GM12878 (cell line): ENCODE measurements around the gene HTR3E. TPM values are rescaled to one million over a fixed set of nuclear protein-coding genes. Genes with fewer than 3 reads are reported as not detected.

Experiments used
- ATAC-seq: fragments of 200-7000 bp; cut with Tn5 transposase; 3 replicates; pipeline ENCODE4 v1.9.1; 2020; ENCODE audit warnings: mild to moderate bottlenecking, moderate library complexity
- BruUV-seq: library from RNA; stranded (reverse); fragments of 400-500 nt; replicated peaks from 2 replicates; lab custom pipeline; 2021; lab: Mats Ljungman, UMichigan
- CTCF ChIA-PET: fragments of 300-600 bp; sonication (Branson Sonifier 250); formaldehyde crosslinking; extraction: SDS; loops from one replicate; lab custom pipeline; 2021; ENCODE audit warnings: inconsistent platforms; lab: Yijun Ruan, JAX
- POLR2A ChIA-PET: fragments of 350-600 bp; formaldehyde crosslinking; extraction: SDS; loops from one replicate; lab custom pipeline; 2021; ENCODE audit warnings: inconsistent platforms; lab: Charles Lee
- RAD21 ChIA-PET: fragments of 300-600 bp; sonication (Branson Sonifier 250); formaldehyde crosslinking; loops from one replicate; lab custom pipeline; 2023; ENCODE audit warnings: antibody characterized with exemption; ENCODE audit not compliant: unreplicated experiment; lab: Charles Lee
- SMC1A ChIA-PET: fragments of 300-600 bp; sonication (Branson Sonifier 250); formaldehyde crosslinking; loops from one replicate; lab custom pipeline; 2023; ENCODE audit not compliant: unreplicated experiment, uncharacterized antibody; lab: Charles Lee
- DNase-seq: peaks from one replicate; pipeline ENCODE4 v3.0.0-alpha.2; 2011; ENCODE audit warnings: low read depth, low spot score
- FAIRE-seq: peaks from 3 replicates; lab custom pipeline; 2011; peaks lifted over from hg19 to GRCh38; lab: Jason Lieb, UNC
- H2AFZ ChIP-seq: 2 replicates; pipeline ENCODE4 v1.6.0; 2011; ENCODE audit warnings: low read depth, low read length, control low read depth; ENCODE audit not compliant: control insufficient read depth
- H3K27ac ChIP-seq: 2 replicates; pipeline ENCODE4 v1.5.1; 2011; ENCODE audit warnings: control low read depth; ENCODE audit not compliant: control insufficient read depth, insufficient read depth
- H3K27me3 ChIP-seq, 2 experiments: replicated peaks in 1 of 2; 2 replicates each; pipeline versions ENCODE4 v1.6.0 to v1.6.1; 2011; ENCODE audit warnings: low read length in 1 of 2; ENCODE audit not compliant: control insufficient read depth in 2 of 2, insufficient read depth in 2 of 2
- H3K36me3 ChIP-seq, 2 experiments: 2 replicates each; pipeline ENCODE4 v1.5.1; 2011; ENCODE audit warnings: low read length in 1 of 2; ENCODE audit not compliant: control insufficient read depth in 2 of 2, insufficient read depth in 2 of 2
- H3K4me1 ChIP-seq: 2 replicates; pipeline ENCODE4 v1.6.1; 2011; ENCODE audit warnings: mild to moderate bottlenecking, low read length, moderate library complexity, mixed read lengths; ENCODE audit not compliant: control insufficient read depth, insufficient read depth
- H3K4me2 ChIP-seq: 2 replicates; pipeline ENCODE4 v1.6.0; 2011; ENCODE audit warnings: control low read depth; ENCODE audit not compliant: control insufficient read depth, insufficient read depth
- H3K4me3 ChIP-seq: fragments of 200-600 bp; sonication (generic); 2 replicates; pipeline ENCODE4 v1.5.1; 2016
- H3K79me2 ChIP-seq: 2 replicates; pipeline ENCODE4 v1.6.0; 2011; ENCODE audit warnings: low read length; ENCODE audit not compliant: control insufficient read depth, insufficient read depth
- H3K9ac ChIP-seq: 2 replicates; pipeline ENCODE4 v1.8.0; 2011; ENCODE audit warnings: low read length, control low read depth, mixed read lengths; ENCODE audit not compliant: control insufficient read depth, insufficient read depth
- H3K9me3 ChIP-seq: replicated peaks from 3 replicates; pipeline ENCODE4 v1.5.1; 2011; ENCODE audit warnings: mild to moderate bottlenecking, low read length; ENCODE audit not compliant: control insufficient read depth, insufficient read depth
- H4K20me1 ChIP-seq: 2 replicates; pipeline ENCODE4 v1.6.0; 2011; ENCODE audit not compliant: control insufficient read depth, insufficient read depth
- ASH2L ChIP-seq: fragments of 300-600, 200-600 bp; sonication (generic); IDR thresholded peaks from 2 replicates; pipeline ENCODE4 v1.6.1; 2017; ENCODE audit warnings: low read depth, mild to moderate bottlenecking, borderline replicate concordance
- CTCF ChIP-seq, 3 experiments: IDR thresholded peaks in 2 of 3; conservative IDR thresholded peaks in 1 of 3; 2 replicates each; pipeline ENCODE4 v1.5.1; 2011; ENCODE audit warnings: low read depth in 3 of 3, low read length in 3 of 3, mild to moderate bottlenecking in 3 of 3, control low read depth in 2 of 3, moderate library complexity in 2 of 3, inconsistent platforms in 1 of 3, mixed read lengths in 1 of 3; ENCODE audit not compliant: control insufficient read depth in 2 of 3, insufficient read depth in 1 of 3; ENCODE audit errors: extremely low read depth in 1 of 3
- EP300 ChIP-seq, 2 experiments: fragments of 150-350 bp in 1 of 2; IDR thresholded peaks; 2 replicates each; pipeline ENCODE4 v1.6.1; 2011 to 2012; ENCODE audit warnings: low read depth in 2 of 2, low read length in 2 of 2, borderline replicate concordance in 1 of 2, improper control_type of control experiment in 1 of 2, inconsistent platforms in 1 of 2; ENCODE audit not compliant: control insufficient read depth in 1 of 2
- GABPA ChIP-seq: IDR thresholded peaks from 2 replicates; pipeline ENCODE4 v1.6.1; 2014; ENCODE audit warnings: antibody characterized with exemption, low read depth, mild to moderate bottlenecking, inconsistent platforms
- IKZF1 ChIP-seq: fragments of 450-650 bp; conservative IDR thresholded peaks from 2 replicates; pipeline ENCODE4 v1.6.1; 2017; ENCODE audit warnings: antibody characterized with exemption, mild to moderate bottlenecking
- KDM1A ChIP-seq: fragments of 200-600 bp; sonication (generic); IDR thresholded peaks from 2 replicates; pipeline ENCODE4 v1.6.1; 2016; ENCODE audit warnings: borderline replicate concordance
- PML ChIP-seq: IDR thresholded peaks from 2 replicates; pipeline ENCODE4 v1.6.1; 2012; ENCODE audit warnings: low read length, inconsistent platforms
- POLR2A ChIP-seq: IDR thresholded peaks from 2 replicates; pipeline ENCODE4 v1.6.1; 2011; ENCODE audit warnings: low read depth, mild to moderate bottlenecking, low read length
- POU2F2 ChIP-seq: IDR thresholded peaks from 3 replicates; pipeline ENCODE4 v1.6.1; 2011; ENCODE audit warnings: low read depth, mild to moderate bottlenecking, low read length, borderline replicate concordance
- RFX5 ChIP-seq: IDR thresholded peaks from 2 replicates; pipeline ENCODE4 v1.6.1; 2011; ENCODE audit warnings: low read depth, low read length, improper control_type of control experiment
- TBL1XR1 ChIP-seq: IDR thresholded peaks from 2 replicates; pipeline ENCODE4 v1.6.1; 2012; ENCODE audit warnings: low read depth, low read length, improper control_type of control experiment
- ZBTB4 ChIP-seq: fragments of 450-650 bp; formaldehyde crosslinking; IDR thresholded peaks from 2 replicates; pipeline ENCODE4 v1.4.0; 2022; ENCODE audit warnings: mild to moderate bottlenecking, moderate library complexity
- WGBS: methylation state at CpG from one replicate; pipeline ENCODE4 v1.1.6; 2016; ENCODE audit warnings: low lambda C conversion rate; ENCODE audit not compliant: insufficient replicate concordance, insufficient coverage; ENCODE audit errors: missing lambda C conversion rate; 5-methylcytosine and 5-hydroxymethylcytosine counted together
- in situ Hi-C: fragments of 300-500 bp; cut with MboI; formaldehyde crosslinking; loops from 9 replicates; pipeline ENCODE4 v1.14.3; 2018; ENCODE audit warnings: mixed read lengths
- intact Hi-C: fragments of 100-400 bp; cut with micrococcal nuclease; formaldehyde crosslinking; loops from one replicate; pipeline ENCODE4 v1.14.2; 2022; ENCODE audit not compliant: unreplicated experiment
- polyA plus RNA-seq, 11 experiments: library from polyadenylated mRNA; depleted of rRNA in 4 of 11; unstranded in 6 of 11; stranded (reverse) in 5 of 11; fragments of >200 nt; fragmentation: Nextera tagmentation in 4 of 11; fragmentation: Illumina TruSeq in 1 of 11; extraction: Ambion mirVana in 4 of 11; extraction: Trizol in 1 of 11; gene quantifications; 1 replicate in 1 of 11; 2 replicates in 10 of 11; pipeline versions ENCODE4 v1.2.1 to v1.2.3, GENCODE V29; 2011 to 2016; ENCODE audit warnings: inconsistent platforms in 2 of 11, missing spikeins in 2 of 11, low read depth in 1 of 11
- total RNA-seq, 4 experiments: library from RNA; depleted of rRNA in 3 of 4; stranded (reverse); fragments of >200 nt in 3 of 4; fragmentation: Illumina TruSeq in 1 of 4; extraction: Trizol in 1 of 4; gene quantifications; 2 replicates each; pipeline versions ENCODE4 v1.2.1 to v1.2.3, GENCODE V29; 2013 to 2021

The HTR3E gene
- total and polyA plus RNA-seq, 10 of the 15 experiments (the other 5 are each of a cell fraction or from before 2014, with no cell fraction given), result not detected

GRCh38 chr3:184052767-184053166, 44.1 kb upstream of the HTR3E start, which contains the start of gene HTR3C:
Gene HTR3C (plus strand): TSS chr3:184053047. CDS start chr3:184053081, 34 bp downstream.
- H3K27me3 ChIP-seq, result no peaks in the 10 kb centered on the region; a peak in 1 of 4 replicates
- no peak within 1 kb of the TSS for H3K27ac ChIP-seq
- 41% methylated on average over 4 of the region's 4 CpGs for WGBS
- H3K4me2 ChIP-seq, result no peak within 1 kb of the TSS
- no peaks in the 10 kb centered on the region for H4K20me1 ChIP-seq
- in situ Hi-C loops, result no loop called here
- no peak within 1 kb of the TSS for H3K4me3 ChIP-seq
- no TSS peak for BruUV-seq
- H3K36me3 ChIP-seq, result no peaks in the 10 kb centered on the region
- no peaks in the 10 kb centered on the region for H3K9me3 ChIP-seq
- no peak for DNase-seq
- H2AFZ ChIP-seq, result no peak within 1 kb of the TSS
- ChIA-PET CTCF (interaction anchor here (0.6 to 0.9 kb wide), 2 partner anchors 33 to 184 kb away, joined by 3 to 4 read pairs; no protein-coding TSS in a partner anchor), SMC1A (no interaction called here), POLR2A (no interaction called here), RAD21 (no interaction called here)
- TF ChIP-seq ASH2L (no peak), ZBTB4 (CRISPR knock-in tag) (no peak), RFX5 (no peak)
- no peaks in the 10 kb centered on the region for H3K4me1 ChIP-seq
- no peaks in the 10 kb centered on the region for H3K79me2 ChIP-seq
- FAIRE-seq, result no peak
- no peak for ATAC-seq
- intact Hi-C loops, result no loop called here
- H3K9ac ChIP-seq, result no peak within 1 kb of the TSS

- no peak overlapping the region for H3K4me3 ChIP-seq
- intact Hi-C loops (no loop called here), in situ Hi-C loops (no loop called here)
- FAIRE-seq, result no peak
- H3K79me2 ChIP-seq, result no peaks in the 10 kb centered on the region
- no TSS peak for BruUV-seq
- POLR2A ChIA-PET, result no interaction called here
- no peak overlapping the region for H3K9ac ChIP-seq
- no peak overlapping the region for H3K4me2 ChIP-seq
- no peak overlapping the region for H3K27ac ChIP-seq
- RAD21 ChIA-PET, result no interaction called here
- DNase-seq, result no peak
- H4K20me1 ChIP-seq, result no peaks in the 10 kb centered on the region
- H3K36me3 ChIP-seq, result no peaks in the 10 kb centered on the region
- no peaks in the 10 kb centered on the region for H3K9me3 ChIP-seq
- H3K27me3 ChIP-seq, result no peaks in the 10 kb centered on the region; a peak in 2 of 4 replicates
- WGBS, result 28% methylated on average over 9 of the region's 9 CpGs
- CTCF ChIA-PET, result interaction anchor here (1.3 kb wide), 1 partner anchor 14 kb away, joined by 4 read pairs; no protein-coding TSS in a partner anchor
- ATAC-seq, result no peak
- H3K4me1 ChIP-seq, result no peaks in the 10 kb centered on the region
- no peak overlapping the region for H2AFZ ChIP-seq
- SMC1A ChIA-PET, result interaction anchor here (1.2 to 1.4 kb wide), 2 partner anchors 10 to 162 kb away, joined by 3 read pairs; no protein-coding TSS in a partner anchor
- TF ChIP-seq POLR2A (no peak), EP300 (IDR thresholded peaks at IDR 0.05; ENCODE audit: borderline replicate concordance in 1 of 2, control insufficient read depth in 1 of 2, low read depth in 2 of 2, low read length in 2 of 2) (no peak), POU2F2 (no peak), CTCF (IDR thresholded peaks at IDR 0.05 in 2 of 3, conservative IDR thresholded peaks at IDR 0.05 in 1 of 3; ENCODE audit: control insufficient read depth in 2 of 3, extremely low read depth in 1 of 3, insufficient read depth in 1 of 3, low read depth in 3 of 3, low read length in 3 of 3) (no peak), GABPA (no peak), KDM1A (no peak), TBL1XR1 (no peak), PML (no peak), IKZF1 (no peak)
These were observed 38.8 kb upstream of the HTR3E start for GRCh38 chr3:184058029-184058428.
